ENCODE results near the gene DHDDS.

The DHDDS gene

GRCh38 chr1:26399034-26399433 is 33.1 kb upstream of the DHDDS start:
- no peak overlapping the region for H2BK120ac ChIP-seq (ENCODE audit: low read depth, low read length)
- no peak overlapping the region for H4K8ac ChIP-seq (ENCODE audit: low read depth, low read length)
- no peak overlapping the region for H3K23ac ChIP-seq (ENCODE audit: low read depth, low read length, poor library complexity)
- H3K27ac ChIP-seq (replicated peaks; ENCODE audit: low read length) = no peak overlapping the region
- no peak overlapping the region for H3K4me2 ChIP-seq (ENCODE audit: insufficient read depth, low read length, poor library complexity, severe bottlenecking)
- DNase-seq (ENCODE audit: low spot score) = no peak
- H2AK5ac ChIP-seq (ENCODE audit: low read depth, low read length) = no peak overlapping the region
- H2BK12ac ChIP-seq (ENCODE audit: low read length) = no peak overlapping the region
- no peak overlapping the region for H3K14ac ChIP-seq (ENCODE audit: low read length)
- no peaks in the 10 kb centered on the region for H3K79me1 ChIP-seq (ENCODE audit: low read depth, low read length)
- H3K4me3 ChIP-seq (ENCODE audit: low read length in 2 of 2) = no peak overlapping the region
- no peak overlapping the region for H3K18ac ChIP-seq (ENCODE audit: low read length)
- no peaks in the 10 kb centered on the region for H3K27me3 ChIP-seq (ENCODE audit: control insufficient read depth in 3 of 3, insufficient read depth in 3 of 3, low read depth in 1 of 3, low read length in 3 of 3)
- no peak overlapping the region for H3K4ac ChIP-seq (ENCODE audit: low read length)
- no peak overlapping the region for H2AFZ ChIP-seq (ENCODE audit: low read length)
- H3K9ac ChIP-seq (ENCODE audit: low read depth, low read length, poor library complexity) = no peak overlapping the region
- no peak overlapping the region for H2BK5ac ChIP-seq (ENCODE audit: low read length)
- H3K36me3 ChIP-seq (replicated peaks in 1 of 2; ENCODE audit: control insufficient read depth in 2 of 2, insufficient read depth in 2 of 2, low read length in 2 of 2) = no peaks in the 10 kb centered on the region
- H3K9me3 ChIP-seq (replicated peaks in 1 of 2; ENCODE audit: control insufficient read depth in 2 of 2, insufficient read depth in 1 of 2, low read depth in 1 of 2, low read length in 2 of 2) = peaks cover 0 to 2% of the 10 kb centered on the region in 2 donors
- WGBS, 2 donors (ENCODE audit: extremely low coverage in 2 of 2, insufficient read length in 2 of 2, insufficient replicate concordance in 1 of 2) = no CpG with 5 or more reads among the region's 3 CpGs
- H4K91ac ChIP-seq (ENCODE audit: low read depth, low read length, poor library complexity) = no peak overlapping the region
- H3K4me1 ChIP-seq (ENCODE audit: control insufficient read depth in 2 of 2, insufficient read depth in 1 of 2, low read depth in 1 of 2, low read length in 2 of 2) = peaks cover 7 to 9% of the 10 kb centered on the region in 2 donors
- no peak overlapping the region for H2BK15ac ChIP-seq (ENCODE audit: low read length)

- Histone ChIP-seq H3K27me3 (ENCODE audit: control insufficient read depth in 3 of 3, insufficient read depth in 3 of 3, low read depth in 1 of 3, low read length in 3 of 3) (no peaks in the 10 kb centered on the region), H2BK120ac (ENCODE audit: low read depth, low read length) (no peak overlapping the region), H3K18ac (ENCODE audit: low read length) (no peak overlapping the region), H3K4me3 (ENCODE audit: low read length in 2 of 2) (no peak overlapping the region), H2BK5ac (ENCODE audit: low read length) (no peak overlapping the region), H3K4ac (ENCODE audit: low read length) (no peak overlapping the region), H3K36me3 (replicated peaks in 1 of 2; ENCODE audit: control insufficient read depth in 2 of 2, insufficient read depth in 2 of 2, low read length in 2 of 2) (no peaks in the 10 kb centered on the region), H2BK12ac (ENCODE audit: low read length) (no peak overlapping the region), H2AK5ac (ENCODE audit: low read depth, low read length) (no peak overlapping the region), H3K9me3 (replicated peaks in 1 of 2; ENCODE audit: control insufficient read depth in 2 of 2, insufficient read depth in 1 of 2, low read depth in 1 of 2, low read length in 2 of 2) (no peaks in the 10 kb centered on the region), H4K8ac (ENCODE audit: low read depth, low read length) (no peak overlapping the region), H2BK15ac (ENCODE audit: low read length) (no peak overlapping the region), H3K9ac (ENCODE audit: low read depth, low read length, poor library complexity) (no peak overlapping the region), H3K4me2 (ENCODE audit: insufficient read depth, low read length, poor library complexity, severe bottlenecking) (no peak overlapping the region), H3K27ac (replicated peaks; ENCODE audit: low read length) (no peak overlapping the region), H2AFZ (ENCODE audit: low read length) (no peak overlapping the region), H3K14ac (ENCODE audit: low read length) (no peak overlapping the region), H4K91ac (ENCODE audit: low read depth, low read length, poor library complexity) (no peak overlapping the region), H3K79me1 (ENCODE audit: low read depth, low read length) (no peaks in the 10 kb centered on the region), H3K23ac (ENCODE audit: low read depth, low read length, poor library complexity) (no peak overlapping the region), H3K4me1 (ENCODE audit: control insufficient read depth in 2 of 2, insufficient read depth in 1 of 2, low read depth in 1 of 2, low read length in 2 of 2) (peaks cover 8 to 11% of the 10 kb centered on the region in 2 donors)
- DNase-seq (ENCODE audit: low spot score) = no peak
- WGBS, 2 donors (ENCODE audit: extremely low coverage in 2 of 2, insufficient read length in 2 of 2, insufficient replicate concordance in 1 of 2) = no CpG with 5 or more reads among the region's 3 CpGs
Observed at GRCh38 chr1:26401891-26402290, 30.2 kb upstream of the DHDDS start.

GRCh38 chr1:26403656-26404055 is 28.5 kb upstream of the DHDDS start:
- no peak overlapping the region for H3K14ac ChIP-seq (ENCODE audit: low read length)
- no peak overlapping the region for H2AFZ ChIP-seq (ENCODE audit: low read length)
- H3K79me1 ChIP-seq (ENCODE audit: low read depth, low read length) = no peaks in the 10 kb centered on the region

DNA sequence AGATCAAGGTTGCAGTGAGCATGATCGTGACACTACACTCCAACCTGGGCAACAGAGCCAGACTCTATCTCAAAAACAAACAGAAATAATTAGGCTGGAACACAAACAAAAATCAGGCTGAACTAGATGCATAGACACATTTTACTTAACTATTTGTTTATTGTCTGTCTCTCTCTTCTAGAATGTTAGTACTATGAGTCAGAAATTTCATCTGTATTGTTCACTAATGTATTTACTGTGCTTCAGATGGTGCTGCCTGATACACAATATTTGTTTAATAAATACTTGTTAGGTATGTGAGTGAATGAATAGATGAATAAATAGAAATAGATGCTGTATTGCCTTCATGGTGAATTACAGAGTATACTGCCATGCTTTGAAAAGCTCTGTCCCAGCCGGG is 27.5 kb upstream of the DHDDS start:
- H3K27ac ChIP-seq (replicated peaks; ENCODE audit: low read length) = peak overlapping the region; percentile 66
- H2AK5ac ChIP-seq (ENCODE audit: low read depth, low read length) = no peak overlapping the region
- H3K36me3 ChIP-seq (replicated peaks in 1 of 2; ENCODE audit: control insufficient read depth in 2 of 2, insufficient read depth in 2 of 2, low read length in 2 of 2) = no peaks in the 10 kb centered on the region
- no peak overlapping the region for H3K9ac ChIP-seq (ENCODE audit: low read depth, low read length, poor library complexity)
- H2BK120ac ChIP-seq (ENCODE audit: low read depth, low read length) = no peak overlapping the region
- no peak overlapping the region for H2BK12ac ChIP-seq (ENCODE audit: low read length)
- no peak overlapping the region for H3K4me2 ChIP-seq (ENCODE audit: insufficient read depth, low read length, poor library complexity, severe bottlenecking)
- no peaks in the 10 kb centered on the region for H3K79me1 ChIP-seq (ENCODE audit: low read depth, low read length)
- no peak overlapping the region for H3K14ac ChIP-seq (ENCODE audit: low read length)
- H3K18ac ChIP-seq (ENCODE audit: low read length) = peak overlapping the region; percentile 48
- no peak overlapping the region for H4K8ac ChIP-seq (ENCODE audit: low read depth, low read length)
- no peak overlapping the region for H2AFZ ChIP-seq (ENCODE audit: low read length)
- H4K91ac ChIP-seq (ENCODE audit: low read depth, low read length, poor library complexity) = no peak overlapping the region
- no peaks in the 10 kb centered on the region for H3K9me3 ChIP-seq (replicated peaks in 1 of 2; ENCODE audit: control insufficient read depth in 2 of 2, insufficient read depth in 1 of 2, low read depth in 1 of 2, low read length in 2 of 2)
- DNase-seq (ENCODE audit: low spot score) = no peak
- H3K4me1 ChIP-seq (ENCODE audit: control insufficient read depth in 2 of 2, insufficient read depth in 1 of 2, low read depth in 1 of 2, low read length in 2 of 2) = peaks cover 9 to 13% of the 10 kb centered on the region in 2 donors
- no peaks in the 10 kb centered on the region for H3K27me3 ChIP-seq (ENCODE audit: control insufficient read depth in 3 of 3, insufficient read depth in 3 of 3, low read depth in 1 of 3, low read length in 3 of 3)
- no CpG with 5 or more reads among the region's 2 CpGs for WGBS, 2 donors (ENCODE audit: extremely low coverage in 2 of 2, insufficient read length in 2 of 2, insufficient replicate concordance in 1 of 2)
- H2BK15ac ChIP-seq (ENCODE audit: low read length) = no peak overlapping the region
- no peak overlapping the region for H2BK5ac ChIP-seq (ENCODE audit: low read length)
- no peak overlapping the region for H3K23ac ChIP-seq (ENCODE audit: low read depth, low read length, poor library complexity)
- no peak overlapping the region for H3K4ac ChIP-seq (ENCODE audit: low read length)
- no peak overlapping the region for H3K4me3 ChIP-seq (ENCODE audit: low read length in 2 of 2)

More at GRCh38 chr1:26403656-26404055, 28.5 kb upstream of the DHDDS start:
- Histone ChIP-seq H2BK120ac (ENCODE audit: low read depth, low read length) (no peak overlapping the region), H3K9ac (ENCODE audit: low read depth, low read length, poor library complexity) (no peak overlapping the region), H4K8ac (ENCODE audit: low read depth, low read length) (no peak overlapping the region), H4K91ac (ENCODE audit: low read depth, low read length, poor library complexity) (no peak overlapping the region), H3K18ac (ENCODE audit: low read length) (no peak overlapping the region), H3K36me3 (replicated peaks in 1 of 2; ENCODE audit: control insufficient read depth in 2 of 2, insufficient read depth in 2 of 2, low read length in 2 of 2) (no peaks in the 10 kb centered on the region), H2BK5ac (ENCODE audit: low read length) (no peak overlapping the region), H3K4ac (ENCODE audit: low read length) (no peak overlapping the region), H3K9me3 (replicated peaks in 1 of 2; ENCODE audit: control insufficient read depth in 2 of 2, insufficient read depth in 1 of 2, low read depth in 1 of 2, low read length in 2 of 2) (no peaks in the 10 kb centered on the region), H3K27me3 (ENCODE audit: control insufficient read depth in 3 of 3, insufficient read depth in 3 of 3, low read depth in 1 of 3, low read length in 3 of 3) (no peaks in the 10 kb centered on the region), H3K23ac (ENCODE audit: low read depth, low read length, poor library complexity) (no peak overlapping the region), H2BK15ac (ENCODE audit: low read length) (no peak overlapping the region), H3K4me2 (ENCODE audit: insufficient read depth, low read length, poor library complexity, severe bottlenecking) (peak overlapping the region; percentile 13), H3K4me1 (ENCODE audit: control insufficient read depth in 2 of 2, insufficient read depth in 1 of 2, low read depth in 1 of 2, low read length in 2 of 2) (peaks cover 9 to 11% of the 10 kb centered on the region in 2 donors), H2BK12ac (ENCODE audit: low read length) (no peak overlapping the region), H3K4me3 (ENCODE audit: low read length in 2 of 2) (no peak overlapping the region), H2AK5ac (ENCODE audit: low read depth, low read length) (no peak overlapping the region), H3K27ac (replicated peaks; ENCODE audit: low read length) (peak overlapping the region; percentile 66)
- WGBS, 2 donors (ENCODE audit: extremely low coverage in 2 of 2, insufficient read length in 2 of 2, insufficient replicate concordance in 1 of 2) = no CpG with 5 or more reads among the region's 4 CpGs
- DNase-seq (ENCODE audit: low spot score) = no peak
